HG03103 (cell line): ENCODE data around the gene EFL1.
"Not testable (repeated sequence)": the region's sequence is repeated elsewhere in the genome, so short reads cannot be mapped to it uniquely, and the experiment has no call there.

Experiments
- ATAC-seq: cut with Tn5 transposase; IDR thresholded peaks from one replicate; pipeline ENCODE4 v1.9.1; 2021; ENCODE audit warnings: low read depth; ENCODE audit not compliant: unreplicated experiment

Gene EFL1

DNA sequence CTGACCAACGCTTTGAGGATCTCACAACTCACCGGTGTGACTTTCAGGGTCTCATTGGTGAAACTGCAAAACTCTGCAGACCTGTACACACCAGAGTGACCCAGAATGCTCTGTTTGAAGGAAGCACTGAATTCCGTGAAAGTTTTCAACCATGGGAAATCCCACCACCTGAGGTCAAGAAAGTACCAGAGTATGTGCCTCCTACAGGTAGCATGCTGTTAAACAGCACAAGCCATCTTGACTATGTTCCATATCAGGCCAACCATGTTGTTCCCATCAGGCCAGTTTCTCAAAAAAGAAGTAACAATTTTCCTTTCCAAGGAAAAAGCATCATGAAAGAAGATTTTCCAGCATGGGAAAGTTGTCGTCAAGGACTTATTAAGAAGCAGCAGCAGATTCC lies 19.9 kb upstream of the EFL1 start:
- ATAC-seq, result not testable (repeated sequence)

DNA sequence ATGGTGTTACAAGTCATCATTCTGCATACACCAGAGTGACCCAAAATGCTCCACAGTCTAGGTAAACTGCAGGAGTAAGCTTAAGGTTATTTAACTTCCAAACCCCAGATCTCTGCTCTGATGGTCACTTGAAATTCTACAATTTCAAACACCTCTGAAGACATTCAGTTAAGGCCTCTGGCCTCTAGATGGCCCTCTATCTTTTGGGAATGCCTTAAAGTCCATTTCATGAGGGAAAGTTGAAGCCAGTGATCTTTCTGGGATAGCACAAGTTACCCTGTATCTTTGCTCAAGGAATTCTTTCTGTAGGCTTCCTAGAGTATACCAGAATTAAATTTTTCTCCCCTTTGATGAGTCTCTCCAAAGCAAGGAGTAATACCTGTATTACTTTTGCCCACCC lies 18.7 kb upstream of the EFL1 start:
- ATAC-seq, result not testable (repeated sequence)

DNA sequence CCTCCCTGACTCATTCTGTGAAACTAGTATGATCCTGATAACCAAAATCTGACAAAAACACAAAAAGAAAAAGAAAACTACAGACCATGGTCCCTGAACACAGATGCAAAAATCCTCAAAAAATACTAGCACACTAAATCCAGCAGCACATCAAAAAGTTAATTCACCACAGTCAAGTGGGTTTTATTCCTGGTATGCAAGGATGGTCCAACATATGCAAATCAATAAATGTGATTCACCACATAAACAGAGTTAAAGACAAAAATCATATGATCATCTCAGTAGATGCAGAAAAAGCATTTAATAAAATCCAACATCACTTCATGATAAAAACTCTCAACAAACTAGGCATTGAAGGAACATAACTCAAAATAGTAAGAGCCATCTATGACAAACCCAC lies 12.9 kb upstream of the EFL1 start:
- no peak for ATAC-seq

DNA sequence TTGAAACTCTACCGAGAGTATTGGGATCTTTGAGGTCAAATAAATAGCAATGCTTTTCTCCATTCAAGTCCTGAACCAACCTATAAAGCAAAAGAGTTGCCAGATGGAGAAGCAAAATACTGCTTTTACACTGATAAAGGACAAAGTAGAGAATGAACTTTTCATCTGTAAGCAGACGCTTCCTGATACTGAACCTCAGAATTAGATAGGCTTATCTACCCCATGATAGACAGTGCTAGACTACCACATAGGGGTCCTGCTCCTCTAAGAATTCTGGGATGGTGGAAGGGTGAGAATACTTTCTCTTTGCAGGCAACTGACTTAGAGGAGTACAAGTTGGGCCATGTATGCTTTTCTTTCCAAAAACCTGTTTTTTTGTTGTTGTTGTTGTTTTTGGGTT lies 9.6 kb upstream of the EFL1 start:
- ATAC-seq, result no peak

DNA sequence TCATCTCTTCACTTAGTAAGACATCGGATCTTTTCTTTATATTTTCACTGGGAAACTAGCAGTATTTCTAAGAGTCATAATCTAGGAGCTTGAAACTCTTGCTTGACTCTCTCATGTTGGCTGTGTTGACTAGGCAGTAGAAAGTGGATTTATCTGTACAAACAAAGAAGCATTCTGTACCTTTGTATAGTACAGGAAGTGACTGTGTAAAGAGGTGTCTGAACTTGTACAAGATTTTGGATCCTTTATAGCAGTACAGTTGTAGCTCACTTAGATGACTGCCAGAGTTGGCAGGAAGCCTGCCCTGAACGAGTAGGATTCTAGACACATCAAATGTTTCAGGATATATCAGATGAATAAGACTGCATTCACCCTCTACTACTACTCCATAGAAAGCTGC lies 5.9 kb upstream of the EFL1 start:
- not testable (repeated sequence) for ATAC-seq

DNA sequence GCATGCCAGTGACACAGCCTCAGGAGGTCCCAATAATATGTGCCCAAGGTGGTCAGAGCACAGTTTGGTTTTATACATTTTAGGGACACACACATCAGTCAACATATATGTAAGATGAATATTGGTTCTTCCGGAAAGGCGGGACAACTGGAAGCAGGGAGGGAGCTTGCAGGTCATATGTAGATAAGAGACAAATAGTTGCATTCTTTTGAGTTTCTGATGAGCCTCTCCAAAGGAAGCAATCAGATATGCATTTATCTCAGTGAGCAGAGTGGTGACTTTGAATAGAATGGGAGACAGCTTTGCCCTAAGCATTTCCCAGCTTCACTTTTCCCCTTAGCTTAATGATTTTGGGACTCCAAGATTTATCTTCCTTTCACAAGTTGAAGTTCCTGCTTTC lies 4.6 kb upstream of the EFL1 start:
- not testable (repeated sequence) for ATAC-seq

DNA sequence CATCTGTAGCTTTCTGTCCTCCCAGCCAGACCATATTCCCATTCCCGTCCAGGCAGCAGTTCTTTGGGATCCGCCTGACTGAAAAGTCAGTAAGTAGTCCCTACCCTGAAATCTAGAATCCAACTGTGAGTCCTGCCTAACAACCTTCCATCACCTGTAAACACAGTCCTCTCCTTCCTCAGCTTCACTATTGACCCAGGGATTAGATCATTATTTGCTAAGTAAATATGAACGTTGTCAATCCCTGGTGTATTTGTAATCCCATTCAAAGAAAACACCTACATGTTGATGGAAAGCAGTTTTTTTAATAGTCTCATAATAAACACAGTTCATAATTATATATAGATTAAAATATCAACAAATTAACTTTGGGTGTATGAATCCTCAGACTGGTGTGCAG lies 816 bp upstream of the EFL1 start:
- no peak for ATAC-seq

DNA sequence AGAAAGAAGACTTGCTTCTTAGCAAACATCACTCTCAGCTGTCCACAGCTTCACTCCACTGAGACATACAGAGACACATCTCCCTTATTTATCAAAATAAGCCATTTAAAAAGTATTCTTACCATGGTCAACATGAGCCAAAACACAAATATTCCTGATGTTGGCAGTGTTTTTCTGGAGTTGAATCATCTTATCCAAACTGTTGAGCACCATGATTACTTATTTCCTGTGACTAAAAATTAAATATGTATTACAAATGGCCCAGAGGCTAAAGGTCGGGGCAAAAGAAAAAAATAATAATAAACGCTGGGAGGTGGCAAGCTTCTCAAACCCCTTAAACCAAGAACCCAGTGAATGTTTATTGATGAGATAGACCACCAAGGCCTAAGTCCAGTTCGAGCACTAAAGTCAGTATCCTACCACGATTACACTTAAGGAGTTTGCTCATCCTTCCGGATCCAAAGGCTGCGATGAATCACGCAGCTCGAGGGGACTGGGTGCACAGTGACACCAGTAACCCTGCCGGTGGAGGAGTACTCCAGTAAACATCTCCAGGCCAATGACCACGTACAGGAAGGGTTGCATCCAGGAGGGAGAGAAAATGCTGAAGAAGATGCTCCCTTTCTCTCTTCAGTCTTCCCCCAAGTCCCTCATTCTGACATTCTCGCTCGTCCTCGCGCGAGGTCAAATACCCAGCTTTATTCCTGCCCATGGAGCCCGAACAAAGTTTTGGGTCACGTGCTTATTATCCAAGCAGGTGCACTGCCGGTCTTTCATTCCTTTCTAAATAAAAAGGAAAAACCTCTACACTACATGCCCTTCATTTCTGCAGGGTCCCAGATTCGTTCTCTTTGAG lies 740 bp downstream of the EFL1 start:
- peak; percentile 15 for ATAC-seq

DNA sequence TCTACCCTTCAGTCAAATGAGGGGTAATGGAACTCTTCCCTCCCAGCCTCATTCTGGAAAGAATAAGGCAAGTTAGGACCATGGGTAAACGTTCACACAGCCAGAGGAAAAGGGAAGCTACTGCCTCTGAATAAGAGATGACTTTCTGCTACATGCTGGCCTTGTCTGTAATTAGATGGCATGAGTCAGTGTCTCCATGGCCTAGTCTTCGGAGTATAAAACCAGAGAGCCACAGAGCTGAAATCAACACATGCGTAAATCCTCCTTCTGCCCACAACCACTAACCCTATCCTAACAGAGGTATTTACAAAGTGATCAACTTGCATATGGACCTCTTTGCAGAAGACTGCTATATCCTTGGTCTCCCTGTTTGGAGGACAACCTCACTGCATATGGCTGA lies 14.3 kb downstream of the EFL1 start:
- ATAC-seq, result not testable (repeated sequence)

DNA sequence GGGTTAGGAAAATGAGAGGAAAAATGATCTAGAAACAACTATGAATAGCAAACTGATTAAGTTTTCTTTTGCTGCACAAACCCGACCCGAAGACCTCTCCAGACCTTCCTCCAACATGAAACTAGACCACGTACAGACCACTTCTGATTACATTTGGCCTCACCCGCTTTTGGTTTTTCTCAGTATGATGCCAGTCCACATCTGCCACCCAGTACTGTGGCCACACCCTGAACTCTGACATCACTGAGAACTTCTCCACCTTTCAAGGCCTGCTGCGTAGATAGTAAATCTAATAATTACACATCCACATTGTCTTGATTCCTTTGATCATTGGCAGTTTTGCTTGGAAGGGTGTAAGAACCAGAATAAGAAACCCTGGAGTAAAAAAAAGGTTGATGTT lies 16.6 kb downstream of the EFL1 start:
- not testable (repeated sequence) for ATAC-seq

DNA sequence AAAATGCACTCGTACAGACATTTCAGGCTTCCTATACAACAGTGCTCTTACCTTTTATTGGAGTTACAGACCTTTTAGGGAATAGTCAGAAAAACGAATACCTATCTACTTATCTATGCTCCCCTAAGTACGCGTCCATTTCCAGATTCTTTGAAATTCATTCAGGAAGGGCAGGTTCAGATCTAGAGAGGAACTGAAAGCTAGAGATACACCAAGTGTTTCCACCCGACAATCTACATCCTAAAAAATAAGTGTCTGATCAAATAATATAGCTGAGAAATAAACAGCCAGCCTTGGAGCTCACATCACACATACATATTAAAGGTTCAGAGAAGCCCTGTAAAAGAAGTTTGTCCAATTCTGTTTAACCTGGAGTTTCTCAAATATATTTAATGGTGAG lies 18.9 kb downstream of the EFL1 start:
- not testable (repeated sequence) for ATAC-seq

DNA sequence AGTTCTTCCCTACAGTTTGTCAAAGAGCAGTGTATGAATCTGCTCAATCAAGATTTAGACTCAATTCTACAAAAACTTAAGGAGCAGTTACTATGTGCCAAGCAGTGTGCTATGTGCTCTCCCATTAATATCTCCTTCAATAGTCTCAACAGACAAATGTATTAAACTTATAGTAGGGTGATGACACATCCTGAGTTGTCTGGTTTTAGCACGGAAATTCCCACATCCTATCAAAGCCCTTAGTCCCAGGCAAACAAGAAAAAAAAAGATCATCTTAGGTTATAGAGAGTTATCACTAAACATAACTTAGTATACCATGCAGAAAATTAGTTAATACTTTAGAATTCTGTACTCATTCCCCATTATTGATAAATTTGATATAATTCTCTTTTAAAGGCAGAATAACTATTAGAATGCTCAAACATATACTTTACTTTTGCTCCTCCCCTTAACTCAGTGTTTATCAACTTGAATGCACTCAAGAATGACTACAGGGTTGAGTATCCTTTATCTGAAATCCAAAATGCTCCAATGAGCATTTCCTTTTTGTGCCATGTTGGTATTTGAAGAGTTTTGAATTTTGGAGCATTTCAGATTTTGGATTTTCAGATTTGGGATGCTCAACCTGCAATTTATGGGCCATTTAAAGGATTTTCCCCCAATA lies 20.6 kb downstream of the EFL1 start:
- ATAC-seq, result not testable (repeated sequence)

DNA sequence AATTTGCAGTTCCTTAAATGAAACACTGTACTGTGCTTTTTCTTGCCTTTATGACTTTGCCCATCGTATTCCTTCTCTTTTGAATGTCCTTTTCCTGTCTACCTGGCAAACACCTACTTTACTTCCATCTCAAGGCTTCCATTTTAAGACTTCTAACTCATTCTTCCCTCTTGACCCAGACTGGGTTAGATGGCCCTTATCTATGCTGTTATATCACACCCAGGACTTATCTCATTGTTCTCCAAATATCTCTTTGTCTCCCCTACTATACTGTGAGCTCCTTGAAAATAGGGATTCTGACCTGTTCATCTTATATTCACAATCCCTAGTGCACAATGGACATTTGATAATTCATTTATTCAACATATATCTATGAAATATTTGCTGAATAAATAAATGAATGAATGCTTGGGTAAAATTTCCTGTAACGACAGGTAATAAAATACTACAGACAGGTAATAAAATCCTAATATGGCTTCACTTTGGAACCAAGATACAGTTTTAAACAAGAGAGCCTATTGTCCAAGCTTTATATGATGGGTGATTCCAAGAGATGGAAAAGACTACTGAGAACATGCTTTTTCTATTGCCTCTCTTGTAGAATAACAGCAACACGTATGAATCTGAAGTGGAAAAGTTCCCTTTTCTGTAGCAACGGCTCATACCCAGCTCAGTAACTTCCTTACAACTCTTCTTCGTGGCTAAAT lies 22.7 kb downstream of the EFL1 start:
- no peak for ATAC-seq

DNA sequence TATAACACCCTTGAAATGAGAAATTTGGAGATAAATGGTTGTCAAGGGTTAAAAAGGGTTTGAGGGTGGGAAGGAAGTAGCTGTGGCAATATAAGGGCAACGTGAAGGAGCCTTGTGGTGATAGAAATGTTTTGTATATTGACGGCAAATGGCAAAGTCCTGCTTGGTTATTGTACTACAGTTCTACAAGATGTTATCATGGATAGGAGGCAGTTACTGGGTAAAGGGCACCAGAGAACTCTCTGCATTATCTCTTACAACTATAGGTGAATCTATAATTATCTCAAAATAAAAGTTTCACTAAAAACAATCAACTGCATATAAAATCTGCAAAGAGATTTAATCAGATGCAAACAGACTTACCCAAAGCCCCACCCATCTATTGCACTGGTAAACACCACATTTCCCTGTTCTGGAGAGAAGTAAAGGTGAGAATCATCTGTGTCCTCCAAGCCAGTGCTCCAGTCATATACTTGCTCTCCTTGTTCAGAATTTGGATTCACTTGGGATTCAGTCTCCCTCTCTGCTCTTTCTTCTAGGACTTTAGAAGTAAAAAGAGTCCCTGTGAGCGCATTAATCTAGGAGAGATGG lies 24.5 kb downstream of the EFL1 start:
- ATAC-seq, result not testable (repeated sequence)

DNA sequence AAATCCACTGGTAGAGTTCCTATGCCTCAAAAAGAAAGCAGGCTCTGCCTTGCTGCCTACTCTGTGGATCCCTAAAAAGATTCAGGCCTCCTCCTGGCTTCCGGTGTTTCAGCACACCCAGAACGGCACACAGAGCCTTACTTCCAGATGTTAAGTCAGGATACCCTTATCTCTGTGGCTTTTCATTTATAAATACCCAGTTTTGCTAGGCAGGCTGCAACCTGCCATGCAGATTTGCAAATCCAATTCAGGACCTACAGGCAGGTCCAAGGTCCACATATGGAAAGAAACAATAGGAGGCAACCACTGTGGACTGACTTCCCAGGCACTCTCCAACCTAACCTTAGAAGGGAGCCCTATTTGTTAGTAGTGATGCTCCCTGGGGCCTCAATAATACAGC lies 30.7 kb downstream of the EFL1 start:
- ATAC-seq, result no peak

DNA sequence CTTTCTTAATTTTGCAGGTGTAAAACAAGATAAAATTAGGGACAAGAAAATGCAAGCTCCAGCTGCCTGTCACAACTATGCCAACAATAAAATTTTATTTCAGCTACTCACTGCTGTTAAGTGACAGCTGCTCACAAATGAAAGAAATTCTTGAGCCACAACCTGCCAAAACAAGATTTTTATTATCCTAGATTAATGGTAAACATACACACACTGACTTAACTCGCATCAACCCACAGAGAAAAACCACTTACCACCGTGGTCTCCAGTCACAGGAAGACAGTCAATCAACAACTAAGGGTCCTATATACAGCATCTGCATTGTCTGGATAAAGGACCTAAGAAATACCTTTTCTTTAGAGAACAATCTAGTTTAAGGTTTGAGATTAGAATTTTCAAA lies 31.3 kb downstream of the EFL1 start:
- ATAC-seq, result no peak

DNA sequence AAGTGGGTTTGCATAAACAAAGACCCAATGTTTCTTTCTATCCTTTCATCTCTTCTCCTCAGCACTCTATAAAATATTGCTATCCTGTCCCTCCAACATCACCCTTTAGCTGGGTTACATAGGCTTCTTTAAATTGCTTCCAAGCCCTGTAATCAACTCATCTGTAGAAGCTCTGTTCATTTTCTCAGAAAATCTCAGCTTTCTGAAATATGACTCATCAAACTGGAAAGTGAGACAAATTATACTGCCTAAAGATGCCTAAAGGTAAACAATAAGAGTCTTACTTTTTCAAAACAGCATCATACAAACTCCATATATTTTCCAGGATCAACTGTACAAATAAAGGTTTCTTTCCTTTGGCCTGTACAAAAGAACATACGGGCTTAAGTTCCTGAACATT lies 33.8 kb downstream of the EFL1 start:
- ATAC-seq, result no peak

DNA sequence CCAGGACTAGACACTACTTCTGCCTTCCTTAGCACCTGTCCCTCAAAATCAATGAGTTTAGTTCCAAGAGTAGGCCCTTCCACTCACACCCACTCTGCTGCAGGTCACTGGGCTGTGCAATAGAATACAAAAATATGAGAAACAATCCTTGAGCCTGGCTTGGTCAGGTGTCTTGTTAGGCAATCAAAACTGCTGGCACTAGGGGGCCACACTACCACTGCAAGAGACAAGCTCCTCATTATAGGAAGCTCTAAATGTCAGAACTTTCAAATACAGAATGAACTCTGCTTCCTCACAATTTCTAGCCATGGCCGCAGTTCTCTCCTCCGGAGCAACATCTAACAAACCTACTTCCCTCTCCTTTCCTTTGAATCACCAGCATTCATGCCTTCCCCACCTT lies 41.0 kb downstream of the EFL1 start:
- not testable (repeated sequence) for ATAC-seq

DNA sequence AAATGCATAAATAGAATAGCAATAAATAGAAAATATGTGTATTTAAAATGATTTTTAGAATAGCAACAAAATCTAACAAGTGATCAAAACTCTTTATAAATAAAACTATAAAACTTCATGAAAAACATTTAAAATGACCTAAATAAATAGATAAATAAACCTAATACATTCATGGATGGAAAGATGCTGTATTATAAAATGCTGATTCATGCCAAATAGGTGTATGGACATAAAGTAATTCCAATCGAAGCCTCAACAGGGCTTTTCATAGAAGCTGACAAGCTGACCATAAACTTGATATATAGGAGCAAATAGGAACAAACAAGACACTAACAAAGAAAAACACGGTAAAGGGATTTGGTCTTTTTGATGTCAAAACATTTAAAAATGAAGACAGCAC lies 46.4 kb downstream of the EFL1 start:
- not testable (repeated sequence) for ATAC-seq

DNA sequence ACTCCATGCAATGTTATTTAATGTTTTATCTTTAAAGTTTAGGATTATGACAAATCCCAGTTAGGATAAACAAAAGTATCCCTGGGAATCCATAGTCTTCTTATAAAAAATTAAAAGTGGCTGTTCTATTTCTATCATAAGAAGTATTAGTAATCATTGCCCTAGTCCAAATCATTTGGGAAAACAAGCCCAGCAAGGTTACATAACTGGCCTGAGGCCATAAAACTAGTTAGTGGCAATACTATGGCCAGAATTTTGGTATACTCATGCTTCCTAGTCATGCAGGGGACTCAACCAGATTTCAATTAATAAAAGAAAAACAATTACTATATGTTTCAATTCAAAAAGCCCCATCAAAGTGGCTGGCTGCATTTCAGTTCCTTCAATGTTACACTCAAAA lies 50.3 kb downstream of the EFL1 start:
- ATAC-seq, result not testable (repeated sequence)

DNA sequence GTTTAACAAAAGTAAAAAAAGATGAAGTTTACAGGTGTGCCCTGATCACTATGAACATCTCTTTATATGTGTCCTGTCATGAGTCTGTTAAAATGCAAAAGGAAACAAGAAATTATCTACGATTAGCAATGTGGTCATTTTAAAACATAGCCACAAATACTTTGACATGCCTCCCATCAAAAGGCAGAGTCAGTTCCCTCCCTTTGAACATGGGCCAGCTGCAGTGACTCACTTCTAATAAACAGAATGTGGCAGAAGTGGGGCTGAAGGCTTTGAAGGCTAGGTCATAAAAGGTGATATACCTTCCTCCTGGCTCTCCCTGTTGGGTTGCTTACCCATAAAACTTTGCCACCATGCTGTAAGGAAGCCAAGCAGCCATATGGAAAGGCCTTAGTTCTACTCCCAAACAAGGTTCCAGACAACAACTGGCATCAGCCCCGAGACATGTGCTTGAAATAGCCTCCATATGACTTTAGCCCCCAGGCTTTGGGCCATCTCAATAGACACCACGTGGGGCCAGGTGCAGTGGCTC lies 52.4 kb downstream of the EFL1 start:
- not testable (repeated sequence) for ATAC-seq
